GM06990 (cell line): ENCODE data around the gene CEP128.

ENCODE experiments used
- DNase-seq: peaks from one replicate; pipeline ENCODE4 v3.0.0-alpha.2; 2011; ENCODE audit not compliant: insufficient read length; ENCODE audit errors: extremely low read depth
- H3K27me3 ChIP-seq: replicated peaks from 2 replicates; pipeline ENCODE4 v1.6.0; 2011; ENCODE audit warnings: low read length; ENCODE audit not compliant: control insufficient read depth, insufficient read depth
- H3K36me3 ChIP-seq: 2 replicates; pipeline ENCODE4 v1.5.1; 2011; ENCODE audit warnings: low read length; ENCODE audit not compliant: control insufficient read depth, insufficient read depth
- H3K4me3 ChIP-seq: replicated peaks from 2 replicates; pipeline ENCODE4 v1.5.1; 2011; ENCODE audit warnings: low read depth, mild to moderate bottlenecking, control low read depth, low read length
- CTCF ChIP-seq: IDR thresholded peaks from 2 replicates; pipeline ENCODE4 v1.5.1; 2011; ENCODE audit warnings: low read length, control low read depth, mild to moderate bottlenecking, inconsistent platforms; ENCODE audit not compliant: insufficient read depth, poor library complexity, severe bottlenecking

Gene CEP128

DNA sequence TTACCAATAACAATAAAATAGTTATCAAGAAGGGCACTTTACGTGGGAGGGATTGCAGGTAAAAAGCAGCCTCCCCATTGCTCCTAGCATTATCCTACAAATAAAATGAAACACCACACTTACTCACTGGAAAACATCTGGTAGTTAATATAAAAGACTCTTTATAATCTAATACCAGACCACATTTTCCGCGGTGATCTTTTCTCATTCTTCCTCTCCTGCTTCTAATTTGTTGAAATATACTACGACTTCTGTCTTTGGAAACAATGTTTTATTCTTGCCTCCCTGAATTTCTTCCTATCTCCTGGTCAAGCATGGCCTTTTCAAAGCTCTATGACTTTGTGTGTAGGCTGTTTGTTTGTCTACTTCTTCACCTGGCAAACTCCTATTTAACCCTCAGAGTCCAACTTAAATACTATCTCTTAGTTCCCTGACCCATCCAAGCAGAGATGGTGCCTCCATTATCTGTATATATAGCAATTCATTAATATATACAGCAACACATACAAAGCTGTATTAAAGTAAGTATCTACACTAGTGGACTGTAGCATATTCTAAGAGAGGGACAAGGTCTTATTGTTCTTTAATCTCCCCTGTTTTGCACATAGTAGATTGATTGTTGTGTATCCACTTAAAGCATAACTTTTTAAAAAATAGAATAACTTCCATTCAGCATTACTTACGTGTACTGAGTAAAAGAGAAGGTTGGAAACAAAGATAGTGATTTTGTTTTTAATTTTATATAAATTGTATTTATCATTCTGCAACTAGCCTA lies 228.3 kb downstream of the CEP128 start:
- Histone ChIP-seq H3K36me3 (no peaks in the 10 kb centered on the region), H3K27me3 (no peaks in the 10 kb centered on the region), H3K4me3 (no peak overlapping the region)
- no peak for DNase-seq
- TF ChIP-seq CTCF, result no peak

DNA sequence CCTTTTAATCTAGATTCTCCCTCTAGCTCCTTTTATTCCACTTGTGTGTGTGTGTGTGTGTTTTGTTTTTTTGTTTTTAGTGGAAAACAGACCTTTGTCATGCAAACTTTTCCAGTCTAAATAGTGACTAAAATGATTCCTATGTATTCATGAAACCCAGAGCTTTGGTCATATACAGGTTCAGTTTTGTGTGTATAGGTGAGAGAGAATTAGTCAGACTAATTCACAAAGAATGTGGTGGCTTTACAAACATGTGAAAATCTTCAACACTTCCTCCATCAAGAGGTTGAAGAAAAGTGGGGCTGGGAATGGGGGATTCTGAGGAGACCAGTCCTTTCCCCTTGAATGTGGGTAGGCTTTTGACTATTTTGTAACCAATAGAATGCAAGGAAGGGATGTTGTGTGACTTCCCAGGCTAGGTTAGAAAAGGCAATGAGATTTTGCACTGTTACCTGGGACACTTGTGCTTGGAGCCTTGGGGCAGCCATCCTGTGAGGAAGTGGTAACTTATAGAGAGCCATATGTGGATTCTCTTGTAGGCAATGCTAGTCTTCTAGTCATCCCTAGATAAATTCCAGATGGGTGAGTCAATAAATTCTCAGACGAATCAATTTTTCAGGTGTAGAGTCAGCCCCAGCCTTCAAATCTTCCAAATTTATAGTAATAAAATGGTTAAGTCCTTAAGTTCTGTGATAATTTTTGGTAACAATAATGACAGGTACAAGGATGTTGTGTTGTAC lies 236.1 kb downstream of the CEP128 start:
- H3K4me3 ChIP-seq, result no peak overlapping the region
- no peaks in the 10 kb centered on the region for H3K27me3 ChIP-seq
- DNase-seq, result no peak
- no peak for TF ChIP-seq CTCF
- H3K36me3 ChIP-seq, result no peaks in the 10 kb centered on the region

DNA sequence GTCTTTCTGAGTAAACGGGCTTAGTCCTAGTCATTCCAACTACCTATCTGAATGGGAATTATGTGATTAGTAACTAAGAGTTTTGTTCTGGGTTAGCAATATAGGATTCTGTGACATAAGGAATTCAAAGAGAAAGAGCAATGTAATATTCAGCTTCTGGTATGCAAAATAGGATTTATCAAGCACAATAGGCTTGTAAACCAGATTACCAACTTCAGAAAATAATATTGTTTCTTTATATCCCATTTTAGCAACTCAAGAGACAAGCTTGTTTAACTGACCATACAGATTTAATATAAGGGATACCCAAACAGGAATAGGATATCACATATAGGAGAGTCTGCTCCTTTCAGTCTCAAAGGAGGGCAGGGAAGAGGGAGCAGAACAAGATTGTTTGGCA lies 240.9 kb downstream of the CEP128 start:
- Histone ChIP-seq H3K36me3 (no peaks in the 10 kb centered on the region), H3K4me3 (no peak overlapping the region), H3K27me3 (no peaks in the 10 kb centered on the region)
- TF ChIP-seq CTCF, result no peak
- no peak for DNase-seq

DNA sequence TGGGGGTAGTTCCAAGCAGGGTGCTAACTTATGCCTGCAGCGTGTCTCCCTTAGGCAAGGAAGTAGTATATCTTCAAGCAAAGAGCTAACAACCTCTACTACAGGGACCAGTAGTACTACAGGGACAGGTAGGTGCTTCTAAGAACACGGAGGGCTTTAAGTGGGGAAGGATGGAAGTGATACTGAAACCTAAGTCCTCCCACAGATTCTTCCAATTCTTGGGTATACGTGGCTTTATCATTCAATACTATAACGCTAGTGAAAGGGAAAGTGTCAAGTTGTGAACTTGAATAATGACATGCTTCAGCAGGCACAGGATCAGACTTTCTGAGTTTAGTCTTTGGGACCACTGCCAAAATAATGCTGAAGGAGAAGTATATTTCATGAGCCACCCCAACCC lies 241.7 kb downstream of the CEP128 start:
- Histone ChIP-seq H3K27me3 (no peaks in the 10 kb centered on the region), H3K4me3 (no peak overlapping the region), H3K36me3 (no peaks in the 10 kb centered on the region)
- no peak for DNase-seq
- no peak for TF ChIP-seq CTCF

GRCh38 chr14:80698974-80699373 lies 242.6 kb downstream of the CEP128 start:
- H3K36me3 ChIP-seq, result no peaks in the 10 kb centered on the region
- no peak overlapping the region for H3K4me3 ChIP-seq
- TF ChIP-seq CTCF, result no peak
- no peaks in the 10 kb centered on the region for H3K27me3 ChIP-seq
- no peak for DNase-seq
